IPS-NIHi11 (cell line): ENCODE data around the gene RNF11.
A peak's percentile ranks its signal among the peaks of the same experiment; 100 is the strongest.
"Not testable (repeated sequence)": the region's sequence is repeated elsewhere in the genome, so short reads cannot be mapped to it uniquely, and the experiment has no call there.

Experiments
- DNase-seq: peaks from one replicate; pipeline ENCODE4 v3.0.0; 2012; ENCODE audit warnings: mixed read lengths, low spot score

RNF11 gene, protein sequence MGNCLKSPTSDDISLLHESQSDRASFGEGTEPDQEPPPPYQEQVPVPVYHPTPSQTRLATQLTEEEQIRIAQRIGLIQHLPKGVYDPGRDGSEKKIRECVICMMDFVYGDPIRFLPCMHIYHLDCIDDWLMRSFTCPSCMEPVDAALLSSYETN

GRCh38 chr1:51235673-51236530 is at the start of gene RNF11:
Gene RNF11, plus strand, starts transcription at chr1:51236273. Its CDS starts 484 bp downstream, at chr1:51236757.
- peak; percentile 97 for DNase-seq

DNA sequence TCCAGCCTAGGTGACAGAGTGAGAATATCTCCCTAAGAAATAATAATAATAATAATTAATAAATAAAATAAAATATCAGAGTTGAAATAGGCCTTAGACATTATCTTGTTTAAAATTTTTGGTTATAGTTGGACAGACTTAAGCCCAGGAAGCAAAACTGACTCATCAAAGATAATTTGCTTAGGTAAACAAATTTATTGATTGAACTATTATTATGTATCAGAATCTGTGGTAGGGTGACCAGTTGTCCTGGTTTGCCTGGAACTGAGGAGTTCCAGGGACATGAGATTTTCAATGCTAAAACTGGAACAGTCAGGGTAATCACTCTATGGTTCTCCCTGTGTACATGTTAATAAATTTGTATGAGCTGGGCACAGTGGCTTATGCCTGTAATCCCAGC is 47.8 kb upstream of the RNF11 start:
- no peak for DNase-seq

GRCh38 chr1:51189421-51190073 is 46.5 kb upstream of the RNF11 start:
- peak; percentile 73 for DNase-seq

DNA sequence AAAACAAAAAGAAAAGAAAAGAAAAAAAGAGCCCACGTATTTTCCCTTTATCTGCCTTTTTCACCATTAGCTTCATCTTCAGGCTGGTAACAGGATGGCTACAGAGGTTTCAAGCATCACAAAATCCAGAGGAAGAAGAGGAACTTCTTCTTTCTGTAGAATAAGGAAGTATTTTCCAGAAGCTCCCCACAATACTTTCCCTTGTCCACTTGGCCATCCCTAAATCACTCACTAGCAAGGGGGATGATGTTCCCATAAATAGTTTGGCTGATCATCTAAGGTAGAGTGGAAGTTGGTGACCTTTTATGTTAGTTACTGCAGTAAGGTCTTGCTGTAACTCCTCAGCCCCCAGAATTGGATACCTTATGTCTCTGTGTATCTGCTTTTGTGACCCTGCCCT is 45.1 kb upstream of the RNF11 start:
- DNase-seq: no peak

DNA sequence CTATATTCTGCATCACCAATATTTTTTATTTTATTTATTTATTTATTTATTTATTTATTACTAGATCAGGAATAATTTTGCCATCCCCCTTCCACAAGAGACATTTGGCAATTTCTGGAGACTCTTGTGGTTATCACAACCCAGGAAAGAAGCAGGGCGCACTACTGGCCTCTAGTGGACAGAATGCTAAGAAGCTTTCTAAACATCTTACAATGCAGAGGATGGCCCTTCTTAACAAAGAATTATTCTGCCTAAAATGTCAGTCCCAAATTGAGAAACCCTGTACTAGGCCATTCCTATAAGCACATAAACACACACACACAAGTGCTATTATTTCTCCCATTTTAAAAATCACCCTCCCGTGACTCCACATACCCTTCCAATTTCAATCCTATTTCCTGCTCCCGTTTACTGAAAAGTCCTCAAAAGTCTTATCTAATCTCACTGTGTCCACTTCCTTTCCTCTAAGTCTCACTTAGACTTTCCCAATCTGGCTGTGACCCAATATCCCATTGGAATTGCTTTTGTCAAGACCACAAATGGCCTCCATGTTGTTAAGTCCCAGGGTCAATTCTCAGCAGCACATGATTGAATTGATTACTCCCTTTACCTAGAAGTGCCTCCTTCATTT is 43.7 kb upstream of the RNF11 start:
- DNase-seq: peak; percentile 62

DNA sequence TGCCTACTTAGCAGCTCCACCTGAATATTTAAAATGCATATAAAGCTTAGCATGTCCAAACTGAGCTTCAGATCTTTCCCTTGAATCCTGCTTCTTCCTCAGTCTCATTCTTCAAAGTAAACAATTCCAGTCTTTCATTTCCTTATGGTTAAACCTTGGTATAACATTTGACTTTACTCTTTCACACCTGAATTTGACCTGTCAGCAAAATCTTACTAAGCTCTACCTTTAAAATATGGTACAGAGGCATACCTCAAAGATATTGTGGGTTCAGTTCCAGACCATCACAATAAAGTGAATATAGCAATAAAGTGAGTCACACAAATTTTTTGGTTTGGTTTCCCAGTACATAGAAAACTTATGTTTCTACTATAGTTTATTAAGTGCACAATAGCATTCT is 42.5 kb upstream of the RNF11 start:
- DNase-seq: no peak

GRCh38 chr1:51203121-51203873 is 32.8 kb upstream of the RNF11 start:
- no peak for DNase-seq

- DNase-seq: no peak
These were observed 32.2 kb upstream of the RNF11 start for GRCh38 chr1:51203874-51204245.

DNA sequence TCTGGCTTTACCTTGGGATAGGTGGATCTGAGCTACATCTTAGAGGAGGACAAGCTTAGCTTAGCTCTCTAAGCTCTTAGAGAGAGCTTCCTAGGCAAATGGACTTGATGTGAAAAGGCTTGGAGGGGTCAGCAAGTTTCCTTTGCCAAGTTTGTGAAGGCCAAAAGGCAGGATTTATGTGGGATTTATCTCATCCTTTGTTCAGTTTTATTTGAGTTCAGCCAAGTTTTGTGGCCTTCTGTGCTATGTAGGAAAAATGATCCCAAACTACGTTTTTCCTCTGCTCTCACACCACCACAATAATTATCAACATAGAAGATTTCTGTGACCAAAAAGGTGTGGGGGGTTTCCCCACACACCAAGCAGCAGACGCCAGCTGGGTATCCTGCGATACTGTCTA is 26.0 kb upstream of the RNF11 start:
- no peak for DNase-seq

GRCh38 chr1:51210676-51211075 is 25.4 kb upstream of the RNF11 start:
- no peak for DNase-seq

DNA sequence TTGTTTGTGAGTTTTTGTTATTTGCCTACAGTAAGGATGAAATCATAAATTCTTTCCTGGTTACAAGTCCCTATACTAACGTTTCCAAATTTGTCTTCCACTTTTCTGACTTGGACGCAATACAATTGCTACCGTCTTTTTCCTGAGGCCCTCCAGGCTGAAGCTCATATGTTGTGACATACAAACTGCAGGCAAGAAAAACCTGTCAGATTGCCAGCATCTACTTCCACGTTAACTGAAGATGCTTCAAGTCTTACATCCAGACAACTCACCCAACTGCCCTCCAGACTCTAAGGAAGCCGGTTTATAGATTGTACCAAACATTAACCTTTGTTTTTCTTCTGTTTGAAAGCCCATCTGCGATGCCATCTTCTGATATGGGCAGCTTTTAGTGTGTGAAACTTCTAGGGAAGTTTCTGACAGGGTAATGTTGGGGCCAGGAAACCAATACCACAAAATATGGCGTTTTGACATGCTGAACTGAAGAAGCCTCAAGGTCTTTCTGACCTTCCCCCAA is 21.4 kb upstream of the RNF11 start:
- DNase-seq: no peak

- no peak for DNase-seq
These were observed 20.9 kb upstream of the RNF11 start for GRCh38 chr1:51215169-51215568.

GRCh38 chr1:51216631-51217030 is 19.4 kb upstream of the RNF11 start:
- no peak for DNase-seq

DNA sequence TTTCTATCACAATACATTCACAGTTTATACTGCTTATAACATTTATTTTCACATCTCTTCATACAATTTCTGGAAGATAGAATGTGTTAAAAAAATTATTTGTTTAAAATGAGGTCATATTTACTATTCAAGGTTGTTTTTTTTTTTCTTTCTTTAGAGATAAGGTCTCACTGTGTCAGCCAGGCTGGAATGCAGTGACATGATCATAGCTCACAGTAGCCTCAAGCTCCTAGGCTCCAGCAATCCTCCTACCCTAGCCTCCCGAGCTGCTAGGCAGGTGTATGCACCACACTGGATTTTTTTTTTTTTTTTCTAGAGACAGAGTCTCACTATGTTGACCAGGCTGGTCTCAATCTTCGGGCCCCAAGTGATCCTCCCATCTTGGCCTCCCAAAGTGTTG is 19.0 kb upstream of the RNF11 start:
- no peak for DNase-seq

DNA sequence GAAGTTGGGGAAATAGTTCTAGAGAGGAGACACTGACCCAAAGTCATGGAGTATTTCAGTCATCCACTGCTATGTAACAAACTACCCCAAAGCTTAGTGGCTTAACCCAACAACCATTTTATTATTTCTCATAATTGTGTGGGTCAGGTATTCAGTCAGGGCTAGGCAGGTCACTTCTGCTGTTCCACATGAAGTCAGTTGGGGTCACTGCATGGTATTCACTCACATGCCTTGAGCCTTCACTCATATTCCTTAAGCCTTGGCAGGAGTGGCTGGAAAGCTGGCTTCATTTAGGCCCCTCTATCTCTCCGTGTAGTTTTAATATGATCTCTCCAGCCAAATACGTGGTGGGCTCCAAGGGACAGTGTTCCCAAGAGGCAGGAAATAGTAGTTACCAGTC is 17.5 kb upstream of the RNF11 start:
- peak; percentile 10 for DNase-seq

DNA sequence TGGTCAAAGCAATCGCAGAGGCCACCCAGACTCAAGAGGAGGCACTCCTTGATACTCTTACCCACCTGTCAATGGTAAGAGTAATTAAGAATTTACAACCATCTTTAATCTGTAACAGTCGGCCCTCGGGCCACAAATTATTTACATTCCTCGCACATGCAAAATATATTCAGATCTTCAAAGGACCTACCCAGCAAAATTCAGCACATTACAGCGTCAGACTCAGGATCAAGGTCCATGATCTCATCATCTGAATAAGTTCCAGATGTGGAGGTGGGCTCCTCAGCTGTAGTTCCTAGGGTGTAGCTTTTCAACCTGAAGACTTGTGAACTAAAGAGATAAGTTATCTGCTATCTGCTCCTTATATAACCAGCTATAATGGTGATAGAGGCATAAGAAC is 17.1 kb upstream of the RNF11 start:
- DNase-seq: no peak

DNA sequence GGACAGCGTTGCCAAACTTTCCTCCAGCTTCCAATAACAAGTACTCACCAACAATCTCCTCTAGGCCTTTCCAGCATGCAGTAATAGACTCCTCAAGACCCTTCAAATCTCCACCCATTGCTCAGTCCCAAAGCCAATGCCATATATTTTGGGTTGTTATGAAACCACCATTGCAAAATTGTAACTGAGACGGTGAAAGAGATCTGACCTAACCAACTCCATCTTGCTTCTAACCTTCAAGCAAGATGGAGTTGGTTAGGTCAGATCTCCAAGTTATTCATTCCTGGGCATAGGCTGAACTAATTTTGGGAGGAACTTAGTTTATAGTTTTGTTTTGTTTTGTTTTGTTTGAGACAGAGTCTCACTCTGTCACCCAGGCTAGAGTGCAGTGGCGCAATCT is 14.5 kb upstream of the RNF11 start:
- not testable (repeated sequence) for DNase-seq

- no peak for DNase-seq
These were observed 13.8 kb upstream of the RNF11 start for GRCh38 chr1:51222136-51222787.

DNA sequence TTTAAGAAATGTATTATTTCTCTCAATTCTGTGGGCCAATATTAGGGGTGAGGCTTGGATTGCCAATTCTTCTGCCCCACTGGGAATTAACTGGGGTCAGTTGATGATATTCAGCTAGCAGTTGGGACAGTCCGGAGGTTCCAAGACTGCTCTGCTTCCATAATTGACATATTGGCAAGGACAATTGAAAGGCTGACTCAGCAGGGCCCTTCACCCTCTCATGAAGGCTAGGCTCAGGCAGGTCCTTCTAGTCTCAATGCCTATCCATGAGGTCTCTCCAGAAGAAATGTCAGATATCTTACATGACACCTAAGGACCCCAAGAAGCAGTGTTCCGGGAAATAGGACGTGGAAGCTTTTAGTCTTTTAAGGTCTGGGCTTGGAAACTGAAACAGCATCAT is 13.3 kb upstream of the RNF11 start:
- DNase-seq: no peak

- no peak for DNase-seq
These were observed 11.8 kb upstream of the RNF11 start for GRCh38 chr1:51224255-51224654.

DNA sequence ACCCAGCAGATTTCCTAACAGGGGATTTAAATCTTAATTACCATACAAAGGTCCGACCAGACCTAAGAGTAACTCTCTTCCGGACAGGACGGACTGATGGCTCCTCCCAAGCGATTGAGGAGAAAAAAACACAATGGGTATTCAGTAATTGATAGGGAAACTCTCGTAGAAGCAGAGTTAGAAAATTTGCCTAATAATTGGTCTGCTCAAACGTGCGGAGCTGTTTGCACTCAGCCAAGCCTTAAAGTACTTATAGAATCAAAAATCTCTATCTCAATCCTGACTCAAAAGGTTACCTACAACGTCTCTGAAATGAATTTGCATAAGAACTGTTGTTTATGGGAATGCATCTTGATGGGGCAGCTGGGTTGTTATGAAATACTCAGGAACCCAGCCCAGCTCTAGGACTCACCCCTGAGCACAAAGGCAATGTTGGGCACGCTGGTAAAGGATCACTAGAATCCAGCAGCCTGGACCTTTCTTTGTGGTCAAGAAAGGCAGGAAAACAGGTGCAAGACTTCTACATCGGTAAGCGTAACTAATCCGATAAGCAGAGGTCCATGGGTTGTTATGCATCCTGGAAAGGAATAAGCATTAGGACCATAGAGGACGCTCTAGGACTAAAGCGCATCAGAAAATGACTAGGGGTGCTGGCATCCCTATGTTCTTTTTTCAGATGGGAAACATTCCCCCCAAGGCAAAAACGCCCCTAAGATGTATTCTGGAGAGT is 8.7 kb upstream of the RNF11 start:
- DNase-seq: not testable (repeated sequence)
